Esophagus muscularis mucosa (tissue), 4 donors: Measurements from ENCODE around the gene VSIG4. TPM values are rescaled to one million over a fixed set of nuclear protein-coding genes. Genes with fewer than 3 reads are reported as not detected.

ENCODE experiments used
- DNase-seq: peaks from one replicate; pipeline ENCODE4 v3.0.0-alpha.2; 2017; ENCODE audit errors: extremely low spot score
- H3K27ac ChIP-seq, 4 donors: fragments of 200-600 bp; sonication (generic); replicated peaks in 1 of 4; 1 replicate in 3 of 4; 2 replicates in 1 of 4; pipeline ENCODE4 v1.5.1; 2016 to 2019; ENCODE audit warnings: mild to moderate bottlenecking in 1 of 4
- H3K27me3 ChIP-seq, 4 donors: fragments of 200-600 bp; sonication (generic); one replicate each; pipeline versions ENCODE4 v1.5.1 to v1.6.0; 2016 to 2019
- H3K36me3 ChIP-seq, 4 donors: fragments of 200-600 bp; sonication (generic); one replicate each; pipeline ENCODE4 v1.5.1; 2016 to 2019
- H3K4me1 ChIP-seq, 4 donors: fragments of 200-600 bp; sonication (generic); one replicate each; pipeline ENCODE4 v1.5.1; 2016 to 2019
- H3K4me3 ChIP-seq, 4 donors: fragments of 200-600 bp; sonication (generic); 1 replicate in 2 of 4; 2 replicates in 2 of 4; pipeline ENCODE4 v1.5.1; 2016 to 2019; ENCODE audit warnings: mild to moderate bottlenecking in 4 of 4, moderate library complexity in 1 of 4
- H3K9me3 ChIP-seq, 4 donors: fragments of 200-600 bp; sonication (generic); 1 replicate in 3 of 4; 2 replicates in 1 of 4; pipeline ENCODE4 v1.5.1; 2016 to 2019
- CTCF ChIP-seq, 3 experiments: fragments of 200-600 bp in 2 of 3; fragments of 450-650 bp in 1 of 3; sonication (generic) in 2 of 3; IDR thresholded peaks; one replicate each; pipeline ENCODE4 v1.5.1; 2017 to 2019; ENCODE audit warnings: antibody characterized with exemption in 3 of 3, mild to moderate bottlenecking in 2 of 3, moderate library complexity in 1 of 3
- EP300 ChIP-seq: sonication (generic); formaldehyde crosslinking; IDR thresholded peaks from one replicate; pipeline ENCODE4 v1.6.1; 2017; ENCODE audit warnings: antibody characterized with exemption
- POLR2A ChIP-seq: fragments of 450-650 bp; IDR thresholded peaks from one replicate; pipeline ENCODE4 v1.6.1; 2017; ENCODE audit warnings: antibody characterized with exemption, moderate library complexity, mild to moderate bottlenecking, low read depth
- POLR2AphosphoS5 ChIP-seq, 2 donors: sonication (generic); formaldehyde crosslinking; IDR thresholded peaks; one replicate each; pipeline ENCODE4 v1.6.1; 2017; ENCODE audit warnings: antibody characterized with exemption in 2 of 2
- WGBS: methylation state at CpG from one replicate; pipeline ENCODE4 v1.1.5; 2018; 5-methylcytosine and 5-hydroxymethylcytosine counted together
- intact Hi-C: fragments of 100-400 bp; cut with DNase I; formaldehyde crosslinking; loops from one replicate; pipeline ENCODE4 v1.15.1; 2023
- total RNA-seq, 4 donors: library from RNA; depleted of rRNA; stranded (reverse); fragments of >200 nt; gene quantifications; one replicate each; pipeline versions ENCODE4 v1.1.0 to v1.2.1, GENCODE V29; 2016

Gene VSIG4
- total RNA-seq, 4 donors from 2014 or later: 64.0 to 164 (median 114) TPM

- no peak for TF ChIP-seq EP300
- no peak for TF ChIP-seq POLR2A
- TF ChIP-seq CTCF (IDR thresholded peaks at IDR 0.05): no peak
- TF ChIP-seq POLR2AphosphoS5 (IDR thresholded peaks at IDR 0.05): no peak
- DNase-seq: no peak
- no peaks in the 10 kb centered on the region for H3K36me3 ChIP-seq
These were observed 38.3 kb downstream of the VSIG4 start for GRCh38 chrX:66001596-66001995.

DNA sequence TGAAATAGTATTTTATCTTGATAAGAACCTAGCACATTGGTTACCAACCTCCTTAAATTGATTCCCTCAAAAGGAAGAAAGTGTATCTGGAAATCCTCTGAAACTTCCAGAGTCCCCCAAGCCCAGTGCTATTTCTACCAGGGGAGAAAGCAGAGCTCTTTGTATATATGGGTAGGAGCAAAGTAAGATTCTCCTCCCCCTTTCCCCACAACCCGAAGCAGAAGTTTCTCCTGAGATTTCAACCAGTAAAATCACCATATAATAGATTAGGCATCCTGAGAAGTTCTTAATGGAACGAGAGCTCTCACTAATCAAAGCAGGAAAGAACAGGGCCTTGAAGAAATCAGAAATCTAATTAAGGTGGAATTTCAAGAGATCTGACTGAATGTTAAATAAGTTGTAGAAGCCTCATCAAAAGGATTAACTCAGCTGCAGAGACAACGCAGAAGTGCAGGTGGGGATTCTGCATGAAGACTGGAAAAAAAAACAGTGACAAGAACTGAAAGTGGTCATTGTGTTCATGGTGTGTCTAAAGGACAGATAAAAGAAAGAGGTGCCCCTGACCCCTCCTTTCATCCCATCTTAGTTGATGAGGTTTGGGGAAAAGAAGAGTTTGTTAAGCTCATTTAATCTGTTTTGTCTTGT, 39.1 kb downstream of the VSIG4 start:
- intact Hi-C loops: no loop called here
- Histone ChIP-seq H3K36me3 (no peaks in the 10 kb centered on the region), H3K4me3 (no peak overlapping the region)

More at GRCh38 chrX:66001596-66001995, 38.3 kb downstream of the VSIG4 start:
- H3K27me3 ChIP-seq: no peaks in the 10 kb centered on the region
- H3K4me3 ChIP-seq: no peak overlapping the region
- H3K9me3 ChIP-seq: no peaks in the 10 kb centered on the region
- intact Hi-C loops: no loop called here
- no peak overlapping the region for H3K27ac ChIP-seq
- H3K4me1 ChIP-seq: no peaks in the 10 kb centered on the region

GRCh38 chrX:66000178-66000577, 39.7 kb downstream of the VSIG4 start:
- H3K4me3 ChIP-seq: no peak overlapping the region
- no peaks in the 10 kb centered on the region for H3K9me3 ChIP-seq
- DNase-seq: no peak
- H3K36me3 ChIP-seq: no peaks in the 10 kb centered on the region
- TF ChIP-seq CTCF (IDR thresholded peaks at IDR 0.05) (no peak), EP300 (no peak), POLR2A (no peak), POLR2AphosphoS5 (IDR thresholded peaks at IDR 0.05) (no peak)
- no peak overlapping the region for H3K27ac ChIP-seq
- no peaks in the 10 kb centered on the region for H3K27me3 ChIP-seq
- intact Hi-C loops: no loop called here
- 5% methylated on average over 1 of the region's 1 CpG for WGBS
- H3K4me1 ChIP-seq: no peaks in the 10 kb centered on the region

More for the DNA sequence above, 39.1 kb downstream of the VSIG4 start:
- Histone ChIP-seq H3K27ac (no peak overlapping the region), H3K9me3 (no peaks in the 10 kb centered on the region), H3K27me3 (no peaks in the 10 kb centered on the region), H3K4me1 (no peaks in the 10 kb centered on the region)
- whole genome bisulfite sequencing: 36% methylated on average over 3 of the region's 3 CpGs
- no peak for TF ChIP-seq CTCF (IDR thresholded peaks at IDR 0.05)
- TF ChIP-seq EP300: no peak
- no peak for TF ChIP-seq POLR2AphosphoS5 (IDR thresholded peaks at IDR 0.05)
- TF ChIP-seq POLR2A: no peak
- no peak for DNase-seq

DNA sequence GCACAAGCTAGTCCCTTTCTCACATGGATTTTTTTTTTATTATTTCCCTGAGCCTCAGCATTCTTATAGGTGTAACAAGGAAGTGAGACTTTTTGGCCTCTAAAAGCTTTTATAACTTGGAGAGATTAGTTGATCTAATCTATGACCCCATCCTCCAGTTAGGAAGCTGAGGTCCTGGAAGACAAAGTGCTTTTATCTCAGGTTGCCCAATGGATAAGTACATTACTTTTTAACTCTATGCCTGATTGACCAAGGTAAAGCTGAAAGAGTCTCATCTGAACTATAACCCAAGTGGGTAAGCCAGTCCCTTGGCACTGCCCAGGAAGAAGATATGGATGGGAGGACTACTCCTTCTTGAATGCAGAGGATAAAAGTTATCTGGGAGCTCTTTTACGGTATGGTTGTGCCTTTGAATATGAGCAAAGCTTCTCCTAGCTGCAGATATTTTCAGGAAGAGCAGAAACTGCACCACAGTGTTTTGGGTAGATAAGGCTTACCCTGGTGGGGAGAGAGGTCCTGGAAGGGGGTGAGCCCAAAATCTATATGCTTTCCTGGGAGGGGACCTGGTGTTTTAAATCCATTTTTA, 40.2 kb downstream of the VSIG4 start:
- intact Hi-C loops: no loop called here
- DNase-seq: no peak
- Histone ChIP-seq H3K4me1 (no peaks in the 10 kb centered on the region), H3K36me3 (no peaks in the 10 kb centered on the region), H3K27ac (no peak overlapping the region), H3K27me3 (no peaks in the 10 kb centered on the region), H3K4me3 (no peak overlapping the region), H3K9me3 (no peaks in the 10 kb centered on the region)
- 55% methylated on average over 1 of the region's 1 CpG for WGBS
- no peak for TF ChIP-seq POLR2AphosphoS5 (IDR thresholded peaks at IDR 0.05)
- no peak for TF ChIP-seq EP300
- TF ChIP-seq POLR2A: no peak
- no peak for TF ChIP-seq CTCF (IDR thresholded peaks at IDR 0.05)

DNA sequence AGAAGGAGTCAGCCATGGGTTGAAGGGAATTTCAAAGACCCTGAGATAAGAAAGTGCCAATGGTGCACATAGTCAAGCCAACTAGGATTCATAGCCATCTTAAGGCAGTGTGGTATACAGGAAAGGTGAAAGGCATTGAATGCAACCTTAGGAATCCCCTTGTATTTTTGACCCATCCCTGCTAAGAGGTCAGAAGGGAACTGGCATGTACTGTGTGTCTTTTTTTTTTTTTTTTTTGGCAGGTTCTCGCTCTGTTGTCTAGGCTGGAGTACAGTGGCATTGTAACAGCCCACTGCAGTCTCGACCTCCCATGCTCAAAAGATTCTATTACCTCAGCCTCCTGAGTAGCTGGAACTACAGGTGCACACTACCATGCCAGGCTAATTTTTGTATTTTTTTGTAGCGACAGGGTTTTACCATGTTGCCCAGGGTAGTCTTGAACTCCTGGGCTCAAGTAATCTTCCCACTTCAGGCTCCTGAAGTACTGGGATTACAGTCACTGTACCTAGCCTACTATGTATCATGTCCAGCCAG, 40.8 kb downstream of the VSIG4 start:
- H3K9me3 ChIP-seq: no peaks in the 10 kb centered on the region
- intact Hi-C loops: no loop called here
- DNase-seq: no peak
- no peaks in the 10 kb centered on the region for H3K4me1 ChIP-seq
- H3K4me3 ChIP-seq: no peak overlapping the region
- no peak overlapping the region for H3K27ac ChIP-seq
- H3K36me3 ChIP-seq: no peaks in the 10 kb centered on the region
- no peaks in the 10 kb centered on the region for H3K27me3 ChIP-seq
- WGBS: 64% methylated on average over 3 of the region's 3 CpGs
- TF ChIP-seq EP300 (no peak), POLR2A (no peak), CTCF (IDR thresholded peaks at IDR 0.05) (no peak), POLR2AphosphoS5 (IDR thresholded peaks at IDR 0.05) (no peak)
